Fibroblast of upper back skin (primary cell): ENCODE results near the gene CCDC28B.
A peak's percentile ranks its signal among the peaks of the same experiment; 100 is the strongest.

Experiments used
- DNase-seq: peaks from one replicate; pipeline ENCODE4 v3.0.0-alpha.2; 2013

Gene CCDC28B

GRCh38 chr1:32195531-32195930 lies 4.9 kb upstream of the CCDC28B start:
- DNase-seq = no peak

- no peak for DNase-seq
Measured at GRCh38 chr1:32195972-32196823, 4.2 kb upstream of the CCDC28B start.

DNA sequence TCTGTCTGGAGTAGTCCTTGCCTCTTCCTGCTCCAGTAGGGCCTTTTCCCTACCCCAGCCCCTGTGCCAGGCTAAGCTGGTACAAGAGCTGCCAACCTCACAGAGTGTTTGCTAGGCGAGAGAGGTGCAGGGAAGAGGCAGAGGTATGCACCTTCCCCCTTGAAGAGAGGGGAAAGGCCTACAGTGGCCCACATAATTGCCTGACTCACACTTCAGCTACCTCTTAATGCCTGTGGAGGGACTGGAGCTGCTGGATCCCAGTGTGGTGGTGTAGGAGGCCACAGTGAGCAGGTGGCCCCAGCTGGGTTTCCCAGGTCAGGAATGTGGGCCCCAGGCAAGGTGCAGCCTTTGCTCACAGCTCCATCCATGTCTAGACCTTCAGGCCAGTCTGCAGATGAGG lies 3.3 kb upstream of the CCDC28B start:
- no peak for DNase-seq

- DNase-seq = no peak
Measured at GRCh38 chr1:32197837-32198236, 2.6 kb upstream of the CCDC28B start.

DNA sequence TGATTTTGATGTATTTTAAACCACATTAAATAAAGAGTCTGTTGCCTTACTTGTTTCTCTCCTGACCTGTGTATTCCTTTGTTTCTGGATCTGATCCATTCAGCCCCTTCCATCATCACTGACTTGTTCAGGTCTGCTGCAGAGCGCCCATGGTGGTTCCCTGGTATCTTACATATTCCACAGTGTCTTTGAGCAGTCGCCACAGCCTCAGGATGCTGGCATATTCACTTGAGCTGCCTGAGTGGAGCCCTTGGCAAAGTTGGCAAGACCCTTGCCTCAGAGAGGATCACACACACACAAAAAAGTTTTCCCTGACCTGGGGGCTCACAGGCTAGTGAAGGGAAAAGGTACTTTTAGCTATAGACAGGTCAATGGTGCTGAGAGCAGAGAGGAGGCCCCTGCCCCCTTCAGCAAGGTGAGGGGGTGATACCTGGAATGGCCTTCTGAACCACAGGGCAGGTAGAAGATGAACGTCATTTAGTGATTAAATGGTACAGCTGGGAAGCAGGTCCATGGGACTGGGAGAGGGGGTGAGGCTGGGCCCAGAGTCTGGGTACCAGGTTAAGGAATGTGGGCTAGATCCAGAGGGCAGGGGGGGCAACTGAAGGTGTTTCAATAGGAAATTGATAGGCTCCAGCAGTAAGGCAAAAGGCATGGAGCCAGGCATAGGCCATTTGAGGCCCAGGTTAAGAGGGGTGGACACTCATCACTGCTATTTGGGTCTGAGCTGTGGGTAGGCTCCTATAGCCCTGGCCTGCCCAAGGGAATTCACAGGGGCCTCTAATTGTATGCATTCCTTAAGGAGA lies 2.0 kb upstream of the CCDC28B start:
- no peak for DNase-seq

DNA sequence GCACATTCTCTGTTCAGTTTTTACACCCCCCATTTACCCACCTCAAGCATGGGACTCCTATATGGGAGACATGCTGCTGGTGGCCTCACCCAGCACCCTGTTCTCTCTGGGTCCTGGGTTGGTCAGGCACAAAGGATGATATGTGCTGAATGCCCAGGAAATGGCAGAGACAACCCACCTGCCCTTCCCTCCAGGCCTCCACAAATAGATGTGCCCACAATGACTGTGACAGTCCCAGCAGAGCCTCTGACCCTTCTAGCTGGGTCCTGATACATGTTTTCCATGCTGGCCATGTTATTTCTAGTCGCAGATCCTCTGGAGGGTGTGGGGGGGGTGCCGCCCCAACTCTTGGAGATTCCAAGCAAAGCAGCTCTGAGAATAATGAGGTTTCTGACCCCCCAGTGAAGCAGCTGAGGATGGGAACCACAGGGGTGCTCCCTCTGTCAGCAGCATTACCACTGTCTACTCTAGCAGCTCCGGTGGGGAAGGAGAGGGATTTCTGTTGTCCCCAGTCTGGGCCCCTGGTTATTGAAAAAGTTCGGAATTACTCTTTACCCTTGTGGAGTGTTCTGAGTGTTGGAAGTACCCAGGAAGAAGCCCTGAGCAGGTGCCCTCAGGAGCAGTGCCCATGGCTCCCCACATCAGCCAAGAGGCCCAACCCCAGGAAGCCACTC lies 1.2 kb upstream of the CCDC28B start:
- no peak for DNase-seq

DNA sequence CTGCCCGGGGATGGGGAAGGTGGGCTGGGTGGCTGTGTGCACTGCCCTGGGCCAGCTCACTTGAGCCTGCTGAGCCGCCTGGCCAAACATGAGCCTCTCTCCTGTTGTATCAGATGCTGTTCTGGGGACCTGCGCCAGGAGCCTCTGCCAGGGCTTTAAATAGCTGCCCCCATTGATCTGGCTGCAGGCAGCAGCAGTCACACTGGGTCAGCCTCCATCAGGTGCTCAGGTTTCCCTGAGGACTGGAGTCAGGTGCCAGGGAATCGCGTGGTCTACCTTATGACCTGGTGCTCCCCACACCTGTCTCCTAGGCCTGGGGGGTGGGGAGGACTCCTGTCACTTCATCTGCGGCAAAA lies 700 bp upstream of the CCDC28B start:
- DNase-seq = no peak

DNA sequence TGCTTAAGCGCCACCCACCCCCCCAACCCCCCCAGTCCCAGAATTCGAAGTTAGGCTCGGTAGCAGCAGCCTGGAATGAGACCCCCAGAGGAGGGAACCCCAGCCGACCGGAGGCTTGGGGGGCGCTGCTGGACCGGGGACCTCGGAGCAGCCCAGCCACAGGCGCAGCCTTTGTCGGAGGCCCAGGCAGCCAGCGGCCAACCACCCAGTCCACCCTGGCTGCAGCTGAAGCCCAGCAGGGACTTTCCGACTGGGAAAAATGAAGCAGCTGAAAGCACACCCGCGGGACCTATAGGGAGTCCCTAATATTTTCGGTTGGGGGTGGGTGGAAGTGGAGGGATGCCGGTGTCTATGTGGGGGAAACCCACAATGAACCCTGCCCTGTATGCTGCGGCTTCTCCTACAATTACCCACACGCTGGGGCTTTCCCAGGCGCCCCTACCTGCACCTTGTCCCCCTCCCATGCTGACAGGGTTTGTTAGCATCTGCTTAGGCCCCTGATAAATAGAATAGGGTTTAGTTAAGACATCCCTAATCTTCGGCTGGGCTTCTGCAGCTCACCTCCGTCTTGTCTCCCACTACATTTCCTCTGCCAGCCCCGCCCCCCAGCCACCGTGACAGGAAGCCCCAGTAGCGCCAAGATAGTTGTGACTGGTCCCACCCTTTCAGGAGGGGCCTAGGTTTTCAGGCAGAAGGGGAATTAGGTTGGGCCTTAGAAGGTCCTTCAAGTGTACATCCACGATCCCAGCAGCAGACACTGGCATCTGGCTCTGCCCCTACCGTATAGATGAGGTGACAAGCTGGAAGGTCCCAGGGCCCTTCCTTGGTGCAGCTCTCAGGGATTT lies 838 bp downstream of the CCDC28B start:
- peak; percentile 49 for DNase-seq

DNA sequence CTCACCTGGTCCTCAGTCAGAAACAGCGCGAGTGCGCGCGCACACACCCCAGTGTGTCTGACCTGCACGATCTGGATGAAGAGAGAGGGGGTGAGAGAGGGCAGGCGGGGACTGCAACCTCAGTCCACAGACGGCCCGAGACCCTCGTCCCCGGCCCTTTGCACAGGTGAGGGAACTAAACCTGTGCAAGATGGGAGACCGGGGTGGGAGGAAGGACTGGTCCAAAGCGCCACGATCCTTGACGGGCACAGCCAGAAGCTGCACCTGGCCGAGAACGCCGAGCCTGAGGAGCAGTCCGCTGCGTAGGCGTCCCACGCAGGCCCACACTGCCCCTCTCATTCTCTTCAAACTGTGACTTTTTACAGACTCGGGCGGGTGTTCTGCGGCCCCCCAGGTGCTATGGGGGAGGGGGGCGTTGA lies 4.6 kb downstream of the CCDC28B start:
- no peak for DNase-seq

GRCh38 chr1:32205401-32206370 lies 5.3 kb downstream of the CCDC28B start, which contains the start of gene IQCC:
Gene IQCC (plus strand): TSS chr1:32205671. CDS start chr1:32205682, 11 bp downstream.
- peak; percentile 75 for DNase-seq

DNA sequence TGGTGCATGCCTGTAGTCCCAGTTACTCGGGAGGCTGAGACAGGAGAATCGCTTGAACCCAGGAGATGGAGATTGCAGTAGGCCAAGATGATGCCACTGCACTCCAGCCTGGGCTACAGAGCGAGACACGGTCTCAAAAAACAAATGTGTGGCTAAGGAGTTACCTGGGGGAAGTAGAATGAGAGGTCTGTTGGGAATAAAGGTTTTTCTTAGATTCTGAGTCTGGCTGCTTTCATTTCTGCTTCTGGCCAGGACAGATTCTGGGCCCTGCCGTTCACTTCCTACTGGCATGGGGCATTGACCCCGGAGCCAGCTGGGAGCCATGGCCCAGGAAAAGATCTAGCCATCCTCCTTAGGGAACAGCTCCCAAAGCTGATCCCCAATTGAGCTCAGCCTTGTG lies 8.1 kb downstream of the CCDC28B start:
- no peak for DNase-seq

DNA sequence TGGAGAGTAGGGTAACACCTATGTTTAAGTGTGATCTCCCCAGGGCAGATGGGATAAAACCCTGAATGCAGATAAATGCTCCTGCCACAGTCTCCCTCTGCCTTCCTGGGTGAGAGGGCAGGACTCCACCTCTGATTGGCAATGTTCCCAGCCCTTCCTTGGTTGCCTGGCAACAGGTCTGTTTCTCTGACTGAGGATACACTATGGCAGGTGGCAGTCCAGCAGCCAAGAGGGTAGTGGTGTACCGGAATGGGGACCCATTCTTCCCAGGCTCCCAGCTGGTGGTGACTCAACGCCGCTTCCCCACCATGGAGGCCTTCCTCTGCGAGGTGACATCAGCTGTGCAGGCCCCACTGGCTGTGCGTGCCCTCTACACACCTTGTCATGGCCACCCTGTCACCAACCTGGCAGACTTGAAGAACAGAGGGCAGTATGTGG lies 8.5 kb downstream of the CCDC28B start, which contains the start of gene DCDC2B:
DCDC2B (plus strand) TSS at position 199 of the 438 bp plus-strand sequence; CDS start at position 204, 5 bp downstream.
- DNase-seq = peak; percentile 25

- peak; percentile 61 for DNase-seq
Measured at GRCh38 chr1:32215629-32216480, 15.5 kb downstream of the CCDC28B start.

DNA sequence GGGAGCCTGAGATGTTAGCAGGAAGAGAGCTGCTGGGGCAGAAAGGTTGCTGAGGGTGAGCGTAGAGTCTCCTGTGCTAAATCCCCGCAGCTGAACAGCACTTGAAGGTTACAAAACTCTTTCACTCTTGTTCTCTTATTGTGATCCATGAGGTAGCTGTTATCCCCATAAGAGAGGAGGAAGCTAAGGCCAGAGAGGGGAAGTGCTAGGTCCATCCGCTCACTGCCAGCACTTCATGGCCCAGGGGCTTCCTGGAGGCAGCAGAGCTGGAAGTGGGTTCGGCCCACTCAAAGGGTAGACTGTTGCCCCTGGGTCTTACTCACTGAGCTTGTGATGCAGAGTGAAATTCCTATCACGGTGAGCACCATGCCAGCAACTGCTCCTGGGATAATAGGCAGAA lies 16.2 kb downstream of the CCDC28B start:
- no peak for DNase-seq

DNA sequence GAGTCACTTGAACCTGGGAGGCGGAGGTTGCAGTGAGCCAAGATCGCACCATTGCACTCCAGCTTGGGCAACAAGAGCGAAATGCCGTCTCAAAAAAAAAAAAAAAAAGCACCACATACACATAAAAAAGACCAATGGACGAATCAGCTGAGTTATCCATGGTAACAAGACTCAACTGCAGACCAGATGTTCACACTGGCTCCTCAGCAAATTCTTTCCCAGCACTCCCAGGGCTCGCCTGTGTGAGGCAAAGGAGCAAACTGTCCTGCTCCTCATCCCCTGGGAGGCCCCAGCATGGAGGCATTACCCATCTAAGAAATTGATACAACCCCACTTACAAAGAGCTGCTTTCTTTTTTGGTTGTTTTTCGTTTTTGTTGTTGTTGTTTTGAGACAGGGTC lies 18.6 kb downstream of the CCDC28B start:
- DNase-seq = peak; percentile 32

DNA sequence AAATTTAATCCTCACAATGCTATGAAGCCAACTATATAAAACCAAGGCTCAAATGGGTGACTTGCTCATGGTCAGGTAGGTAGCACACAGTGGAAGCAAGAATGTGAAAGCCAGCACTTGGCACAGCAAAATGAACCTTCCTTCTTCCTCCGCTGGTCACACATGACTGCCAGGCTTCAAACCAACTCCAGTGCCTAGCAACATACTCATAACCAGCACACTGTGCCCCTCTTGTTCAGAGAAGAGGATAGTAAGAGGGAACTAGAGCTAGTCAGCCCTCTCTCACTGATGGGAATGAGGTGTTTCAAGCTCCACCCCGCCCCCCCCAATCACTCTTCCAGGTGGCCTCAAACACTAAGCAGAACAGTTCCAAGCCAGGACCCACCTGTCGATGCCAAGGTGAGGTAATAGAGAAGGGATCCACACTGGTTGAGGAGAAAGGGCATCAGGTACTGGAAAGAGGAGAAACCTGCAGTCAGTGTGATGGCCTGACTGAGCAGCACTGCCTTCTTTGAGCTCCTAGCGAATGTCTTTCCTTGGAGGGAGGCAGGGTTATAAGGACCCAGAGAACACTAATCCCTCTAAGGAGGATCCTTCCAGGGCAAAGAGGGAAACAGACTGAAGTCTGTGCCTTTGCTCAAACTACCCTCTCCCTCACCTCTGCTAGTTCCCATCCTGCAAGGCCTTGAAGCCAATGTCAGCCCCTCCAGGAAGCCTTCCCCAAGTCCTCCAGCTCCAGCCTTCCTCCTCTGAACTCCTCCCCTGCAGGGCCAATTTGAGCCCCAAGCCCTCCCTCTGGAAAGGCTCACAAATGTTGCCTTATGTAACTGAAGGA lies 20.6 kb downstream of the CCDC28B start:
- DNase-seq = no peak

GRCh38 chr1:32221581-32221979 lies 21.2 kb downstream of the CCDC28B start:
- no peak for DNase-seq

DNA sequence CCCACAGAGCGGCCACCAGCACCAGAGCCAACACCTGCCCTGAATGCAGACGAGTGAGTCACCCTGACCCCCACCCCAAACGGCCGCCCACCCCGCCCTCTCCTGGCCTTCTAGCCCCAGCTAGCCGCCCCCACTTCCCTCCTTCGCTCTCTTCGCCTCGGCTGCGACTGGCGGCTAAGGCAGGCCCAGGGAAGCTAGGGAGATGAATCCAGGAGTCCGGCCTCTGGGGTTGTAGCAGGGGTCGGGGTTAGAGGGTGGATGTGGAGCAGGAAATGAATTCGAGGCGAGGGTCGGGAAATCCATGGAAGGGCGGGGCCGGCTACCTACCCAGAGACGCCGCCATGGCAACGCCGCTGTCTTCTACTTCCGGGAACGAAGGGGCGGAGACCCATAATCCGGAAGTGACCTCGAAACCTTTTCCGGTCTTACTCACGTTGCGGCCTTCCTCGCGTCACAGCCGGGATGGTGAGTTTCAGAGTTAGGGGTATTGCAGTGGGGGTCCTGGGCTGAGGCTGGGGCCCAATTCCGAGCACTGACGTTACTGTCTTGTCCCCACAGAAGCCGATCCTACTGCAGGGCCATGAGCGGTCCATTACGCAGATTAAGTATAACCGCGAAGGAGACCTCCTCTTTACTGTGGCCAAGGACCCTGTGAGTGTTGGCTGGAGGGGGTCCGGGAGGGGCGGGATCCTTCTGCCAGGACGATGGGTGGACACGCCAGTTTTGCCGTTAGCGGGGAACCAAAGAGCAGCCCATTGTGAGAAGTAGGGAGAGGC lies 21.8 kb downstream of the CCDC28B start, which contains the start of the genes EIF3I and TMEM234:
EIF3I (plus strand) TSS at position 428 of the 776 bp plus-strand sequence; CDS start at position 463, 35 bp downstream.
TMEM234 (minus strand) TSS at position 374 of the 776 bp plus-strand sequence; CDS start at position 343, 31 bp downstream.
- DNase-seq = peak; percentile 90
